Prostate gland (tissue), 2 donors: ENCODE results near the gene ITPRIP.

Source experiments
- POLR2A ChIP-seq: fragments of 450-650 bp; IDR thresholded peaks from one replicate; pipeline ENCODE4 v1.6.1; 2016; ENCODE audit warnings: antibody characterized with exemption, mild to moderate bottlenecking
- POLR2AphosphoS5 ChIP-seq: sonication (generic); formaldehyde crosslinking; IDR thresholded peaks from one replicate; pipeline ENCODE4 v1.6.1; 2017; ENCODE audit warnings: antibody characterized with exemption
- TF ChIP-seq, protein P1 (sequence below), 4 experiments: fragments of 200-600 bp in 2 of 4; fragments of 450-650 bp in 2 of 4; sonication (generic) in 2 of 4; IDR thresholded peaks; 1 replicate in 3 of 4; 2 replicates in 1 of 4; pipeline ENCODE4 v1.5.1; 2016 to 2019; ENCODE audit warnings: antibody characterized with exemption in 4 of 4, mild to moderate bottlenecking in 2 of 4, moderate library complexity in 2 of 4

DNA sequence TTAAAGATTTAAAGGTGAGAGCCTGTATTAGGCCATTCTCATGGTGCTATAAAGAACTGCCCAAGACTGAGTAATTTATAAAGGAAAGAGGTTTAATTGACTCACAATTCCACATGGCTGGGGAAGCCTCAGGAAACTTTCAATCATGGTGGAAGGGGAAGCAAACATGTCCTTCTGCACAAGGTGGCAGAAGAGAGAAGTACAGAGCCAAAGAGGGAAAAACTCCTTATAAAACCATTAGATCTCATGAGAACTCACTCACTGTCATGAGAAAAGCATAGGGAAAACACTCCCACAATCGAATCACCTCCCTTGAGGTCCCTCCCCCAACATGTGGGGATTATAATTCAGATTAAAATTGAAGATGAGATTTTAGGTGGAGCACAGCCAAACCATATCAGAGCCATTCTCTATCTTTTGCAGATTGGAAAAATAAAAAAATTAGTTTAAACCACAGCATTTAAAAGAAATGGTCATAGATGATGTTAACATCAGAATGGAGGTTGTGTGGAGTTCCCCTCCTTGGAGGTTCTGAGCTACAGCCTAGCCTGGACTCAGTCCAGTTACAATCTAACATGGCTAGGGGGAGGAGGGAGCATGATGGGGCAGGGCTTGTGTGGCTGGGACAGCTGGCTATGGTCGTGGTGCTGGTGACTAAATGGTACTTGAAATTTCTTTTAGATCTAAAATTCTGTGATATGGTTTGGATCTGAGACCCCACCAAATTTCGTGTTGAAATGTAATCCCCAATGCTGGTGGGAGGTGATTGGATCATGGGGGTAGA lies 36.2 kb downstream of the ITPRIP start:
- TF ChIP-seq, protein P1, sequence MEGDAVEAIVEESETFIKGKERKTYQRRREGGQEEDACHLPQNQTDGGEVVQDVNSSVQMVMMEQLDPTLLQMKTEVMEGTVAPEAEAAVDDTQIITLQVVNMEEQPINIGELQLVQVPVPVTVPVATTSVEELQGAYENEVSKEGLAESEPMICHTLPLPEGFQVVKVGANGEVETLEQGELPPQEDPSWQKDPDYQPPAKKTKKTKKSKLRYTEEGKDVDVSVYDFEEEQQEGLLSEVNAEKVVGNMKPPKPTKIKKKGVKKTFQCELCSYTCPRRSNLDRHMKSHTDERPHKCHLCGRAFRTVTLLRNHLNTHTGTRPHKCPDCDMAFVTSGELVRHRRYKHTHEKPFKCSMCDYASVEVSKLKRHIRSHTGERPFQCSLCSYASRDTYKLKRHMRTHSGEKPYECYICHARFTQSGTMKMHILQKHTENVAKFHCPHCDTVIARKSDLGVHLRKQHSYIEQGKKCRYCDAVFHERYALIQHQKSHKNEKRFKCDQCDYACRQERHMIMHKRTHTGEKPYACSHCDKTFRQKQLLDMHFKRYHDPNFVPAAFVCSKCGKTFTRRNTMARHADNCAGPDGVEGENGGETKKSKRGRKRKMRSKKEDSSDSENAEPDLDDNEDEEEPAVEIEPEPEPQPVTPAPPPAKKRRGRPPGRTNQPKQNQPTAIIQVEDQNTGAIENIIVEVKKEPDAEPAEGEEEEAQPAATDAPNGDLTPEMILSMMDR (IDR thresholded peaks at IDR 0.05), result no peak
- TF ChIP-seq POLR2A (no peak), POLR2AphosphoS5 (no peak)
